ENCODE results near the gene HSD17B14. TPM values are rescaled to one million over a fixed set of nuclear protein-coding genes. Genes with fewer than 3 reads are reported as not detected.

HSD17B14 gene
- total RNA-seq, 6 experiments from 2014 or later: 3.5 to 78.0 (median 15.7) TPM

GRCh38 chr19:48780631-48781391 is 55.5 kb downstream of the HSD17B14 start:
- no peak for TF ChIP-seq CTCF (IDR thresholded peaks at IDR 0.05)
- no peak for TF ChIP-seq POLR2A (IDR thresholded peaks at IDR 0.05)
- H3K36me3 ChIP-seq: no peaks in the 10 kb centered on the region
- H3K9me3 ChIP-seq: no peaks in the 10 kb centered on the region
- no peak for DNase-seq
- intact Hi-C loops (cut with DNase I): no loop called here
- peak overlapping the region; percentile 47 to 67 (median 65) for H3K27ac ChIP-seq
- H3K4me3 ChIP-seq: no peak overlapping the region
- WGBS (ENCODE audit: insufficient coverage, low coverage, low lambda C conversion rate, missing lambda C conversion rate): 37% methylated on average over 8 of the region's 14 CpGs
- peaks cover 0 to 17% (median 5%) of the 10 kb centered on the region in 4 donors for H3K4me1 ChIP-seq
- peak in 3 of 4 donors; percentile 2 to 16 (median 6) for ATAC-seq
- H3K27me3 ChIP-seq: no peaks in the 10 kb centered on the region

- Histone ChIP-seq H3K4me3 (no peak overlapping the region), H3K27me3 (no peaks in the 10 kb centered on the region), H3K4me1 (peaks cover 0 to 17% (median 5%) of the 10 kb centered on the region in 4 donors), H3K9me3 (no peaks in the 10 kb centered on the region), H3K27ac (no peak overlapping the region), H3K36me3 (no peaks in the 10 kb centered on the region)
- 83% methylated on average over 1 of the region's 1 CpG for WGBS (ENCODE audit: insufficient coverage, low coverage, low lambda C conversion rate, missing lambda C conversion rate)
- TF ChIP-seq CTCF (IDR thresholded peaks at IDR 0.05) (no peak), POLR2A (IDR thresholded peaks at IDR 0.05) (no peak)
- ATAC-seq: no peak
- intact Hi-C loops (cut with DNase I): no loop called here
- DNase-seq: no peak
These were observed 56.7 kb downstream of the HSD17B14 start for GRCh38 chr19:48779636-48780035.

- Histone ChIP-seq H3K27me3 (no peaks in the 10 kb centered on the region), H3K27ac (no peak overlapping the region), H3K4me3 (no peak overlapping the region), H3K9me3 (no peaks in the 10 kb centered on the region), H3K36me3 (no peaks in the 10 kb centered on the region), H3K4me1 (peaks cover 0 to 26% (median 10%) of the 10 kb centered on the region in 4 donors)
- ATAC-seq (no peak), DNase-seq (no peak)
- 80% methylated on average over 5 of the region's 12 CpGs for WGBS (ENCODE audit: insufficient coverage, low coverage, low lambda C conversion rate, missing lambda C conversion rate)
- intact Hi-C loops (cut with DNase I): no loop called here
- no peak for TF ChIP-seq CTCF (IDR thresholded peaks at IDR 0.05)
- no peak for TF ChIP-seq POLR2A (IDR thresholded peaks at IDR 0.05)
These were observed 58.6 kb downstream of the HSD17B14 start for GRCh38 chr19:48777720-48778119.

GRCh38 chr19:48777139-48777538 is 59.2 kb downstream of the HSD17B14 start:
- ATAC-seq (no peak), DNase-seq (no peak)
- H3K36me3 ChIP-seq: no peaks in the 10 kb centered on the region
- H3K4me1 ChIP-seq: peaks cover 0 to 25% (median 9%) of the 10 kb centered on the region in 4 donors
- no peak overlapping the region for H3K4me3 ChIP-seq
- TF ChIP-seq CTCF (IDR thresholded peaks at IDR 0.05): no peak
- TF ChIP-seq POLR2A (IDR thresholded peaks at IDR 0.05): no peak
- H3K27ac ChIP-seq: no peak overlapping the region
- intact Hi-C loops (cut with DNase I): no loop called here
- H3K9me3 ChIP-seq: no peaks in the 10 kb centered on the region
- no peaks in the 10 kb centered on the region for H3K27me3 ChIP-seq
- WGBS (ENCODE audit: insufficient coverage, low coverage, low lambda C conversion rate, missing lambda C conversion rate): 95% methylated on average over 5 of the region's 5 CpGs

Measured in right lobe of liver (tissue), 6 donors.